ENCODE measurements around the gene NFATC2IP. TPM values are rescaled to one million over a fixed set of nuclear protein-coding genes. Genes with fewer than 3 reads are reported as not detected.

The NFATC2IP gene
- polyA plus RNA-seq, 2 of the 4 experiments (the other 2 are of a cell fraction), result 29.7 to 32.2 TPM

DNA sequence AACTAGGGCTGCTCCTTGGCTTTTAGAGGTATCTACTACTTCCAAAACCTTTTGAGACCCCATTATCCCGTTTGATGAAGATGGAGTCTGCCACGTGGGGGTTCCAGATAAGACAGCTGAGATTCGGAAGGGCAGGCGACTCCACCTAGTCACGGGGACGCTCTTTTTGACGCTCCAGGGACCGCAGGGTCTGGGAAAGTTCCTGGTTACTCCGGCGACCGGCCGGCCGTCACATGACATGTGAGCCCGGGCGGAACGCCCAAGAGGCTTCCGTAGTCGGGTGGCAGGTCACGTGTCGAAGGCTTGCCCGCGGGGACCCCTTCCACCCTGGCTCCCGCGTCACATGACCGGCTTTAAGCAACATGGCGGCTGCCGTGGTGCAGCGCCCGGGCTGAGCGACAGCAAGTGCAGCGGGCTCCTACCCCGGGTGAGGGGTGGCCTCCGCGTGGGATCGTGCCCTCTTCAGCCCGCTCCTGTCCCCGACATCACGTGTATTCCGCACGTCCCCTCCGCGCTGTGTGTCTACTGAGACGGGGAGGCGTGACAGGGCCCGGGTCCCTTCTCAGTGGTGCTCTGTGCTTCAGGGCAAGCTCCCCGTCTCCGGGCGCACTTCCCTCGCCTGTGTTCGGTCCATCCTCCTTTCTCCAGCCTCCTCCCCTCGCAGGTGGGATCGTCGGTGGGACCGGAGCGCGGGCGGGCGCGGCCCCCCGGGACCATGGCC is 23.9 kb downstream of the NFATC2IP start, which contains the start of gene SPNS1 (continued):
- TF ChIP-seq CBX8 (IDR thresholded peaks at IDR 0.05) (no peak), KDM5A (IDR thresholded peaks at IDR 0.05) (peak; percentile 100), EHMT2 (IDR thresholded peaks at IDR 0.05; ENCODE audit: low read depth) (no peak), HOXB5 (CRISPR knock-in tag; IDR thresholded peaks at IDR 0.05) (no peak), RNF2 (IDR thresholded peaks at IDR 0.05; ENCODE audit: borderline replicate concordance, low read depth) (no peak), POLR2AphosphoS2 (conservative IDR thresholded peaks at IDR 0.05; ENCODE audit: low read length) (no peak), CEBPB (IDR thresholded peaks at IDR 0.05) (peak in 1 of 2 experiments; percentile 15; a peak in 1 of 4 replicates), RARB (CRISPR knock-in tag; IDR thresholded peaks at IDR 0.05) (no peak), MYC (IDR thresholded peaks at IDR 0.05; ENCODE audit: borderline replicate concordance, low read length) (peak; percentile 83), MAZ (IDR thresholded peaks at IDR 0.05; ENCODE audit: borderline replicate concordance, low read depth, low read length) (no peak), BHLHE40 (IDR thresholded peaks at IDR 0.05; ENCODE audit: low read depth, low read length) (peak; percentile 70; the same call in 1 of the 2 replicates), CHD4 (IDR thresholded peaks at IDR 0.05; ENCODE audit: borderline replicate concordance) (no peak), JUN (IDR thresholded peaks at IDR 0.05) (peak; percentile 78 to 92; a peak in 4 of 5 replicates), ESRRA (IDR thresholded peaks at IDR 0.05; ENCODE audit: borderline replicate concordance, low read length) (no peak), NPAS2 (CRISPR knock-in tag; IDR thresholded peaks at IDR 0.05; ENCODE audit: borderline replicate concordance) (peak; percentile 97), HDAC2 (IDR thresholded peaks at IDR 0.05) (peak; percentile 98), EHF (CRISPR knock-in tag; IDR thresholded peaks at IDR 0.05) (no peak), NFE2L2 (conservative IDR thresholded peaks at IDR 0.05; ENCODE audit: low read length) (no peak), SREBF2 (IDR thresholded peaks at IDR 0.05) (no peak), FOXS1 (CRISPR knock-in tag; IDR thresholded peaks at IDR 0.05) (no peak)
- TF ChIP-seq, protein P1, sequence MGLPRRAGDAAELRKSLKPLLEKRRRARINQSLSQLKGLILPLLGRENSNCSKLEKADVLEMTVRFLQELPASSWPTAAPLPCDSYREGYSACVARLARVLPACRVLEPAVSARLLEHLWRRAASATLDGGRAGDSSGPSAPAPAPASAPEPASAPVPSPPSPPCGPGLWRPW (IDR thresholded peaks at IDR 0.05), result no peak
- TF ChIP-seq, protein P2, sequence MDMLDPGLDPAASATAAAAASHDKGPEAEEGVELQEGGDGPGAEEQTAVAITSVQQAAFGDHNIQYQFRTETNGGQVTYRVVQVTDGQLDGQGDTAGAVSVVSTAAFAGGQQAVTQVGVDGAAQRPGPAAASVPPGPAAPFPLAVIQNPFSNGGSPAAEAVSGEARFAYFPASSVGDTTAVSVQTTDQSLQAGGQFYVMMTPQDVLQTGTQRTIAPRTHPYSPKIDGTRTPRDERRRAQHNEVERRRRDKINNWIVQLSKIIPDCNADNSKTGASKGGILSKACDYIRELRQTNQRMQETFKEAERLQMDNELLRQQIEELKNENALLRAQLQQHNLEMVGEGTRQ (IDR thresholded peaks at IDR 0.05), result peak; percentile 100
- TF ChIP-seq, protein P3, sequence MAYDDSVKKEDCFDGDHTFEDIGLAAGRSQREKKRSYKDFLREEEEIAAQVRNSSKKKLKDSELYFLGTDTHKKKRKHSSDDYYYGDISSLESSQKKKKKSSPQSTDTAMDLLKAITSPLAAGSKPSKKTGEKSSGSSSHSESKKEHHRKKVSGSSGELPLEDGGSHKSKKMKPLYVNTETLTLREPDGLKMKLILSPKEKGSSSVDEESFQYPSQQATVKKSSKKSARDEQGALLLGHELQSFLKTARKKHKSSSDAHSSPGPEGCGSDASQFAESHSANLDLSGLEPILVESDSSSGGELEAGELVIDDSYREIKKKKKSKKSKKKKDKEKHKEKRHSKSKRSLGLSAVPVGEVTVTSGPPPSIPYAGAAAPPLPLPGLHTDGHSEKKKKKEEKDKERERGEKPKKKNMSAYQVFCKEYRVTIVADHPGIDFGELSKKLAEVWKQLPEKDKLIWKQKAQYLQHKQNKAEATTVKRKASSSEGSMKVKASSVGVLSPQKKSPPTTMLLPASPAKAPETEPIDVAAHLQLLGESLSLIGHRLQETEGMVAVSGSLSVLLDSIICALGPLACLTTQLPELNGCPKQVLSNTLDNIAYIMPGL (CRISPR knock-in tag; IDR thresholded peaks at IDR 0.05; ENCODE audit: borderline replicate concordance), result no peak
- TF ChIP-seq, protein P4, sequence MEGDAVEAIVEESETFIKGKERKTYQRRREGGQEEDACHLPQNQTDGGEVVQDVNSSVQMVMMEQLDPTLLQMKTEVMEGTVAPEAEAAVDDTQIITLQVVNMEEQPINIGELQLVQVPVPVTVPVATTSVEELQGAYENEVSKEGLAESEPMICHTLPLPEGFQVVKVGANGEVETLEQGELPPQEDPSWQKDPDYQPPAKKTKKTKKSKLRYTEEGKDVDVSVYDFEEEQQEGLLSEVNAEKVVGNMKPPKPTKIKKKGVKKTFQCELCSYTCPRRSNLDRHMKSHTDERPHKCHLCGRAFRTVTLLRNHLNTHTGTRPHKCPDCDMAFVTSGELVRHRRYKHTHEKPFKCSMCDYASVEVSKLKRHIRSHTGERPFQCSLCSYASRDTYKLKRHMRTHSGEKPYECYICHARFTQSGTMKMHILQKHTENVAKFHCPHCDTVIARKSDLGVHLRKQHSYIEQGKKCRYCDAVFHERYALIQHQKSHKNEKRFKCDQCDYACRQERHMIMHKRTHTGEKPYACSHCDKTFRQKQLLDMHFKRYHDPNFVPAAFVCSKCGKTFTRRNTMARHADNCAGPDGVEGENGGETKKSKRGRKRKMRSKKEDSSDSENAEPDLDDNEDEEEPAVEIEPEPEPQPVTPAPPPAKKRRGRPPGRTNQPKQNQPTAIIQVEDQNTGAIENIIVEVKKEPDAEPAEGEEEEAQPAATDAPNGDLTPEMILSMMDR (IDR thresholded peaks at IDR 0.05), result no peak

DNA sequence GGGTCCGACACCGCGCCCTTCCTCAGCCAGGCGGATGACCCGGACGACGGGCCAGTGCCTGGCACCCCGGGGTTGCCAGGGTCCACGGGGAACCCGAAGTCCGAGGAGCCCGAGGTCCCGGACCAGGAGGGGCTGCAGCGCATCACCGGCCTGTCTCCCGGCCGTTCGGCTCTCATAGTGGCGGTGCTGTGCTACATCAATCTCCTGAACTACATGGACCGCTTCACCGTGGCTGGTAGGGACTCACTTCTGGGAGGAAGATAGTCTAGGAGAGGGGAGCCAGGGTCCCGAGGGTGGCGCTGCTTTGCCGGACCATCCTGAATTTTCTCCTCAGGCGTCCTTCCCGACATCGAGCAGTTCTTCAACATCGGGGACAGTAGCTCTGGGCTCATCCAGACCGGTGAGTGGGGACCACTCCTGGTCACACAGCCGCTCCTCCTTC is 24.4 kb downstream of the NFATC2IP start:
- H3K4me2 ChIP-seq, result peak overlapping the region; percentile 73
- POLR2A ChIA-PET, result no interaction called here
- no peak for FAIRE-seq

More for the DNA sequence above, 24.4 kb downstream of the NFATC2IP start:
- Histone ChIP-seq H3K9me3 (no peaks in the 10 kb centered on the region), H3K4me3 (peak overlapping the region; percentile 65), H3K27ac (peak overlapping the region; percentile 87 to 88), H3K4me1 (peaks cover 9% of the 10 kb centered on the region; the same call in 2 of the 3 replicates)
- TF ChIP-seq CEBPB (IDR thresholded peaks at IDR 0.05) (no peak), EP300 (IDR thresholded peaks at IDR 0.05) (no peak), HOXA7 (CRISPR knock-in tag; IDR thresholded peaks at IDR 0.05) (no peak), CBX2 (IDR thresholded peaks at IDR 0.05; ENCODE audit: borderline replicate concordance, low read depth) (no peak), EHF (CRISPR knock-in tag; IDR thresholded peaks at IDR 0.05) (no peak), FOXS1 (CRISPR knock-in tag; IDR thresholded peaks at IDR 0.05) (no peak), PHF8 (IDR thresholded peaks at IDR 0.05; ENCODE audit: borderline replicate concordance, low read depth) (no peak), HDAC2 (IDR thresholded peaks at IDR 0.05) (no peak), JUNB (IDR thresholded peaks at IDR 0.05) (no peak), E2F6 (IDR thresholded peaks at IDR 0.05; ENCODE audit: borderline replicate concordance, low read depth) (no peak), TFCP2L1 (CRISPR knock-in tag; IDR thresholded peaks at IDR 0.05) (no peak), HOXB5 (CRISPR knock-in tag; IDR thresholded peaks at IDR 0.05) (no peak), FOSL2 (IDR thresholded peaks at IDR 0.05) (no peak), FOSL2 (CRISPR knock-in tag; IDR thresholded peaks at IDR 0.05) (no peak), JUN (IDR thresholded peaks at IDR 0.05) (no peak), SMC3 (IDR thresholded peaks at IDR 0.05) (no peak), SREBF2 (IDR thresholded peaks at IDR 0.05) (no peak), FOSB (CRISPR knock-in tag; IDR thresholded peaks at IDR 0.05) (no peak), MYC (IDR thresholded peaks at IDR 0.05; ENCODE audit: borderline replicate concordance, low read length) (no peak)
- WGBS (ENCODE audit: missing lambda C conversion rate), result 47% methylated on average over 11 of the region's 30 CpGs
- ATAC-seq (peak; percentile 36 to 41; a peak in 5 of 6 replicates), DNase-seq (ENCODE audit: low read depth in 1 of 2, low spot score in 1 of 2) (no peak)
- CTCF ChIA-PET, result interaction anchor here (0.6 to 0.7 kb wide), 2 partner anchors 23 to 31 kb away, joined by 3 to 4 read pairs; no protein-coding TSS in a partner anchor

Data from A549 (cell line).